Transverse colon (tissue), 4 donors: Measurements from ENCODE around the gene RPTOR.

Experiments used
- CTCF ChIP-seq, 5 experiments: fragments of 200-600 bp in 3 of 5; fragments of 450-650 bp in 2 of 5; sonication (generic) in 3 of 5; IDR thresholded peaks; 1 replicate in 2 of 5; 2 replicates in 3 of 5; pipeline ENCODE4 v1.5.1; 2016 to 2017; ENCODE audit warnings: antibody characterized with exemption in 5 of 5, inconsistent platforms in 3 of 5, mild to moderate bottlenecking in 2 of 5, moderate library complexity in 1 of 5
- EP300 ChIP-seq: sonication (generic); formaldehyde crosslinking; IDR thresholded peaks from one replicate; pipeline ENCODE4 v1.6.1; 2017; ENCODE audit warnings: antibody characterized with exemption, low read depth
- POLR2AphosphoS5 ChIP-seq, 3 donors: sonication (generic); formaldehyde crosslinking; IDR thresholded peaks; one replicate each; pipeline ENCODE4 v1.6.1; 2016; ENCODE audit warnings: antibody characterized with exemption in 3 of 3

GRCh38 chr17:80902963-80903611 lies 358.4 kb downstream of the RPTOR start:
- TF ChIP-seq CTCF (IDR thresholded peaks at IDR 0.05) (no peak), EP300 (no peak), POLR2AphosphoS5 (IDR thresholded peaks at IDR 0.05) (no peak)
